ENCODE data around the gene CHN2. TPM values are rescaled to one million over a fixed set of nuclear protein-coding genes. Genes with fewer than 3 reads are reported as not detected.

Gene CHN2
- total RNA-seq, 1 experiment from 2014 or later, result 2.1 TPM

- H3K9ac ChIP-seq (ENCODE audit: low read length), result no peak overlapping the region
- no peaks in the 10 kb centered on the region for H3K9me2 ChIP-seq (ENCODE audit: insufficient read depth)
- RAD21 ChIA-PET (ENCODE audit: low non-redundant PET in 1 of 2, low total read pairs in 2 of 2, uncharacterized antibody in 2 of 2, unreplicated experiment in 2 of 2), result no interaction called here
- no peaks in the 10 kb centered on the region for H3K79me2 ChIP-seq (ENCODE audit: insufficient read depth, low read length)
- CTCF ChIA-PET, result no interaction called here
- no peaks in the 10 kb centered on the region for H3K9me3 ChIP-seq (ENCODE audit: control insufficient read depth in 1 of 2, insufficient read depth in 1 of 2, low read depth in 1 of 2, low read length in 2 of 2)
- H3K27ac ChIP-seq (ENCODE audit: low read depth, low read length), result no peak overlapping the region
- intact Hi-C loops (cut with micrococcal nuclease), result no loop called here
- no peaks in the 10 kb centered on the region for H3K27me3 ChIP-seq (ENCODE audit: insufficient read depth, low read length)
- POLR2A ChIA-PET, result no interaction called here
- no peak overlapping the region for H3K4me3 ChIP-seq (replicated peaks in 1 of 2; ENCODE audit: low read depth in 1 of 2, low read length in 2 of 2)
- ATAC-seq, result peak; percentile 99
- peak; percentile 6 for DNase-seq (ENCODE audit: low read depth, low spot score)
- H3K4me2 ChIP-seq (ENCODE audit: low read length), result peak overlapping the region; percentile 44
- BruUV-seq (replicated peaks), result no TSS peak
- peak overlapping the region; percentile 69 for H2AFZ ChIP-seq (ENCODE audit: low read depth, low read length, poor library complexity, severe bottlenecking)
- peaks cover 10% of the 10 kb centered on the region in 2 experiments; a peak in 3 of 4 replicates for H3K4me1 ChIP-seq (ENCODE audit: control insufficient read depth in 1 of 2, insufficient read depth in 2 of 2, low read length in 2 of 2)
- H4K20me1 ChIP-seq (ENCODE audit: insufficient read depth), result no peaks in the 10 kb centered on the region
- TF ChIP-seq ZFX (IDR thresholded peaks at IDR 0.05), result no peak
- peak; percentile 65 for TF ChIP-seq MAX (IDR thresholded peaks at IDR 0.05)
- no peak for TF ChIP-seq EZH2phosphoT487 (IDR thresholded peaks at IDR 0.05; ENCODE audit: borderline replicate concordance)
- TF ChIP-seq EGR1 (IDR thresholded peaks at IDR 0.05; ENCODE audit: low read depth), result peak; percentile 32; the same call in 1 of the 2 replicates
- no peak for TF ChIP-seq CTCF (IDR thresholded peaks at IDR 0.05 in 2 of 3, conservative IDR thresholded peaks at IDR 0.05 in 1 of 3; ENCODE audit: borderline replicate concordance in 1 of 3, insufficient read depth in 1 of 3, low read depth in 2 of 3, low read length in 2 of 3)
- TF ChIP-seq TCF7L2 (IDR thresholded peaks at IDR 0.05; ENCODE audit: borderline replicate concordance, extremely low read depth, insufficient read depth, insufficient read length), result peak; percentile 11
- H3K36me3 ChIP-seq (ENCODE audit: control insufficient read depth in 1 of 2, insufficient read depth in 2 of 2, low read length in 2 of 2), result no peaks in the 10 kb centered on the region
Observed at GRCh38 chr7:29442146-29442545, 247.6 kb downstream of the CHN2 start.

GRCh38 chr7:29443552-29443951 lies 249.0 kb downstream of the CHN2 start:
- Histone ChIP-seq H3K4me2 (ENCODE audit: low read length) (no peak overlapping the region), H3K9ac (ENCODE audit: low read length) (no peak overlapping the region), H3K9me2 (ENCODE audit: insufficient read depth) (no peaks in the 10 kb centered on the region), H3K4me1 (ENCODE audit: control insufficient read depth in 1 of 2, insufficient read depth in 2 of 2, low read length in 2 of 2) (peaks cover 10% of the 10 kb centered on the region in 2 experiments; a peak in 3 of 4 replicates), H3K4me3 (replicated peaks in 1 of 2; ENCODE audit: low read depth in 1 of 2, low read length in 2 of 2) (no peak overlapping the region), H2AFZ (ENCODE audit: low read depth, low read length, poor library complexity, severe bottlenecking) (no peak overlapping the region), H4K20me1 (ENCODE audit: insufficient read depth) (no peaks in the 10 kb centered on the region), H3K27me3 (ENCODE audit: insufficient read depth, low read length) (no peaks in the 10 kb centered on the region), H3K79me2 (ENCODE audit: insufficient read depth, low read length) (no peaks in the 10 kb centered on the region), H3K27ac (ENCODE audit: low read depth, low read length) (no peak overlapping the region), H3K9me3 (ENCODE audit: control insufficient read depth in 1 of 2, insufficient read depth in 1 of 2, low read depth in 1 of 2, low read length in 2 of 2) (no peaks in the 10 kb centered on the region), H3K36me3 (ENCODE audit: control insufficient read depth in 1 of 2, insufficient read depth in 2 of 2, low read length in 2 of 2) (no peaks in the 10 kb centered on the region)
- TF ChIP-seq POLR2AphosphoS5 (IDR thresholded peaks at IDR 0.05; ENCODE audit: low read depth, low read length) (no peak), SRF (IDR thresholded peaks at IDR 0.05; ENCODE audit: low read depth) (no peak), JUND (IDR thresholded peaks at IDR 0.05) (no peak)
- CTCF ChIA-PET, result no interaction called here
- DNase-seq (ENCODE audit: low read depth, low spot score) (no peak), ATAC-seq (no peak)
- RAD21 ChIA-PET (ENCODE audit: low non-redundant PET in 1 of 2, low total read pairs in 2 of 2, uncharacterized antibody in 2 of 2, unreplicated experiment in 2 of 2), result no interaction called here
- POLR2A ChIA-PET, result no interaction called here
- no TSS peak for BruUV-seq (replicated peaks)
- intact Hi-C loops (cut with micrococcal nuclease), result no loop called here

Measured in HCT116 (cell line).